ENCODE results near the gene DDX41. TPM values are rescaled to one million over a fixed set of nuclear protein-coding genes. Genes with fewer than 3 reads are reported as not detected.
A peak's percentile ranks its signal among the peaks of the same experiment; 100 is the strongest.

DDX41 gene
- total RNA-seq, 2 donors from 2014 or later: 53.7 to 138 TPM

- TF ChIP-seq CTCF (IDR thresholded peaks at IDR 0.05): no peak
- Histone ChIP-seq H3K27me3 (replicated peaks; ENCODE audit: insufficient read depth) (no peaks in the 10 kb centered on the region), H3K27ac (no peak overlapping the region), H3K4me1 (ENCODE audit: control insufficient read depth in 1 of 2, low read depth in 2 of 2) (peaks cover 39 to 81% of the 10 kb centered on the region in 2 donors), H3K36me3 (no peaks in the 10 kb centered on the region), H3K9me3 (no peaks in the 10 kb centered on the region), H3K4me3 (no peak overlapping the region)
- no peak for ATAC-seq (ENCODE audit: insufficient number of reproducible peaks, low FRiP score, low read depth)
- DNase-seq (ENCODE audit: low spot score): no peak
Observed at GRCh38 chr5:177550122-177550521, 33.4 kb upstream of the DDX41 start.

GRCh38 chr5:177548495-177548894, 31.7 kb upstream of the DDX41 start:
- Histone ChIP-seq H3K27me3 (replicated peaks; ENCODE audit: insufficient read depth) (no peaks in the 10 kb centered on the region), H3K4me1 (ENCODE audit: control insufficient read depth in 1 of 2, low read depth in 2 of 2) (peaks cover 45 to 91% of the 10 kb centered on the region in 2 donors), H3K27ac (peak overlapping the region; percentile 18 to 32), H3K36me3 (no peaks in the 10 kb centered on the region), H3K4me3 (no peak overlapping the region), H3K9me3 (no peaks in the 10 kb centered on the region)
- ATAC-seq (ENCODE audit: insufficient number of reproducible peaks, low FRiP score, low read depth) (no peak), DNase-seq (ENCODE audit: low spot score) (no peak)
- no peak for TF ChIP-seq CTCF (IDR thresholded peaks at IDR 0.05)

GRCh38 chr5:177547736-177548135, 31.0 kb upstream of the DDX41 start:
- H3K36me3 ChIP-seq: no peaks in the 10 kb centered on the region
- H3K9me3 ChIP-seq: no peaks in the 10 kb centered on the region
- H3K27me3 ChIP-seq (replicated peaks; ENCODE audit: insufficient read depth): no peaks in the 10 kb centered on the region
- ATAC-seq (ENCODE audit: insufficient number of reproducible peaks, low FRiP score, low read depth): no peak
- H3K4me1 ChIP-seq (ENCODE audit: control insufficient read depth in 1 of 2, low read depth in 2 of 2): peaks cover 37 to 91% of the 10 kb centered on the region in 2 donors
- no peak for DNase-seq (ENCODE audit: low spot score)
- TF ChIP-seq CTCF (IDR thresholded peaks at IDR 0.05): no peak
- H3K4me3 ChIP-seq: no peak overlapping the region
- H3K27ac ChIP-seq: peak overlapping the region; percentile 18 to 32

GRCh38 chr5:177546258-177546741, 29.5 kb upstream of the DDX41 start:
- no peaks in the 10 kb centered on the region for H3K9me3 ChIP-seq
- peak overlapping the region; percentile 81 to 90 for H3K27ac ChIP-seq
- peak; percentile 94 for ATAC-seq (ENCODE audit: insufficient number of reproducible peaks, low FRiP score, low read depth)
- peak; percentile 65 for DNase-seq (ENCODE audit: low spot score)
- no peak overlapping the region for H3K4me3 ChIP-seq
- H3K27me3 ChIP-seq (replicated peaks; ENCODE audit: insufficient read depth): no peaks in the 10 kb centered on the region
- TF ChIP-seq CTCF (IDR thresholded peaks at IDR 0.05): no peak
- no peaks in the 10 kb centered on the region for H3K36me3 ChIP-seq
- H3K4me1 ChIP-seq (ENCODE audit: control insufficient read depth in 1 of 2, low read depth in 2 of 2): peaks cover 37 to 87% of the 10 kb centered on the region in 2 donors

- TF ChIP-seq CTCF (IDR thresholded peaks at IDR 0.05): no peak
- Histone ChIP-seq H3K4me3 (no peak overlapping the region), H3K4me1 (ENCODE audit: control insufficient read depth in 1 of 2, low read depth in 2 of 2) (peaks cover 37 to 88% of the 10 kb centered on the region in 2 donors), H3K9me3 (no peaks in the 10 kb centered on the region), H3K36me3 (no peaks in the 10 kb centered on the region), H3K27ac (peak overlapping the region; percentile 81 to 90), H3K27me3 (replicated peaks; ENCODE audit: insufficient read depth) (no peaks in the 10 kb centered on the region)
- ATAC-seq (ENCODE audit: insufficient number of reproducible peaks, low FRiP score, low read depth) (peak; percentile 89), DNase-seq (ENCODE audit: low spot score) (peak; percentile 65)
Observed at GRCh38 chr5:177545487-177546257, 28.9 kb upstream of the DDX41 start.
